Kidney epithelial cell (primary cell): ENCODE results near the gene CATSPERB. TPM values are rescaled to one million over a fixed set of nuclear protein-coding genes. Genes with fewer than 3 reads are reported as not detected.

Experiments
- DNase-seq: peaks from one replicate; pipeline ENCODE4 v3.0.0-alpha.2; 2010; ENCODE audit warnings: low read depth
- H3K27me3 ChIP-seq: 2 replicates; pipeline ENCODE4 v1.6.0; 2011; ENCODE audit warnings: low read length; ENCODE audit not compliant: control insufficient read depth, insufficient read depth
- H3K36me3 ChIP-seq: 2 replicates; pipeline ENCODE4 v1.5.1; 2011; ENCODE audit warnings: low read length; ENCODE audit not compliant: control insufficient read depth, insufficient read depth
- H3K4me3 ChIP-seq: 2 replicates; pipeline ENCODE4 v1.5.1; 2011; ENCODE audit warnings: low read depth, mild to moderate bottlenecking, control low read depth, low read length
- CTCF ChIP-seq: IDR thresholded peaks from 2 replicates; pipeline ENCODE4 v1.5.1; 2011; ENCODE audit warnings: mild to moderate bottlenecking, moderate library complexity, low read length, control low read depth, inconsistent platforms; ENCODE audit not compliant: insufficient read depth, poor library complexity, severe bottlenecking
- total RNA-seq: library from RNA; depleted of rRNA; stranded (reverse); fragments of >200 nt; gene quantifications from 2 replicates; pipeline ENCODE4 v1.2.3, GENCODE V29; 2015

CATSPERB gene
- total RNA-seq, 1 donor from 2014 or later = 0.08 TPM

GRCh38 chr14:91755570-91756295 lies 23.8 kb upstream of the CATSPERB start:
- Histone ChIP-seq H3K27me3 (no peaks in the 10 kb centered on the region), H3K4me3 (no peak overlapping the region), H3K36me3 (no peaks in the 10 kb centered on the region)
- TF ChIP-seq CTCF = no peak
- DNase-seq = peak; percentile 52

GRCh38 chr14:91754819-91755218 lies 22.9 kb upstream of the CATSPERB start:
- DNase-seq = no peak
- no peak overlapping the region for H3K4me3 ChIP-seq
- no peaks in the 10 kb centered on the region for H3K27me3 ChIP-seq
- no peaks in the 10 kb centered on the region for H3K36me3 ChIP-seq
- TF ChIP-seq CTCF = no peak

DNA sequence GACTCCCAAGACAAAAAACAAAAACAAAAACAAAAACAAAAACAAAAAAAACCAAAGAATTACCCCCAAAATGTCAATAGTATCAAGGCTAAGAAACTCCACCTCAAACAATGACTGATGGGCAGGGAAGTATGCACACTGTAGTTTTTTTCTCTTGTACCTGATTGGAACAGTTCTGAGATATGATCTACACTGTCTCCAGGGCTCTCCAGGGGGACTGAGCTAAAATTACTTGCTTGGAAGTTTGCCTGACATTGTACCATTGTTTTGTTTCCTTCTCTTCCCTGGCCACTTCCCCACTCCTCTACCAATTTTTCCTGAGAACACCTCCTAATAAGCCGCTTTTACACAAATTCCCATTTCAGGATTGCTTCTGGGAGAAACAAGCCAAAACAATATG lies 22.3 kb upstream of the CATSPERB start:
- no peak for TF ChIP-seq CTCF
- DNase-seq = no peak
- H3K27me3 ChIP-seq = no peaks in the 10 kb centered on the region
- H3K4me3 ChIP-seq = no peak overlapping the region
- no peaks in the 10 kb centered on the region for H3K36me3 ChIP-seq

DNA sequence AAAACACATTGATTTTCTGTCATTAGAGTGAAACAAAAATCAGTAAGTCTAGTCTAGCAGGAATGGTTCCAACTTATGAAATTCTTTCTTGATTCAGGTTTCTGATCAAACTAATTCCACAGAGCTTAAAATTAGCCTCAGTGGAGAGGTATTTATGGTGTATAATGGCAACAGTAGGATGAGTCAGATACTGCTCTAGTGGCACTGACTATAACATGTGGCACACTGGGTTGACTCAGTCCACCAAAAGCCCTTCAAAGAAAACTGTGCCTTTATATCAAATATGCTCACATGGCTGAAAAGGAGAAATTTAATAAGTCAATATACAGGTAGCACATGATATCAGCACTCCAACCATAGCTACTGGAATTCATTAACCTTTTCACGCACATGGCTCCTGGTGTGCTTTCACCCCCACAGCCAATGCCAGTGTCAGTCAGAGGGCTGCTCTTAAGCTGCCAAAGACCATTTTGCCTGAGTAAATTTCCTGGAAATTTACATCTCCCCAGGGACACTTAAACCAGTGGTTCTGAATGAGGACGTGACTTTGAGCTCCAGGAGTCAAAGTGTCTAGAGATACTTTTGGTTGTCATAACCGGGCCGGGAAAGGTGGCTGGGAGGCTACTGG lies 21.7 kb upstream of the CATSPERB start:
- Histone ChIP-seq H3K4me3 (no peak overlapping the region), H3K36me3 (no peaks in the 10 kb centered on the region), H3K27me3 (no peaks in the 10 kb centered on the region)
- no peak for DNase-seq
- no peak for TF ChIP-seq CTCF

DNA sequence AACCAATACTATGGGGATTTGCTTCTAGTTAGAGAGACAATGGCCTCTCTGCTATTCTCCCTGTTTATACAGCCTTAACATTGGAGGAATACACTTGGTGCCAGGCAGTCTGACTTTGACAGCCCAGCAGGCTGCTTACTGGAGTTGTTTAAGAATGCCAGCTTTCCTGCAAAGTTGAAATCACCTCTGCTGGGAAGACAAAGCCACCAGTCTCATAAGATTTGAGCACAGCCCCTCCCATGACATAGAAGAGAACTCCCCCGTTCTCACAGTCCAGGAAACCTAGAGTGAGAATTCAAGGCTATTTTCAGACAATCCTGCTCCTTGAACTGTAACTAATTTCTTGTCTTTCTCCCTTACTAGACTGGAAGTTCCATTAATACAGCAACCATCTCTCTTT lies 21.1 kb upstream of the CATSPERB start:
- Histone ChIP-seq H3K36me3 (no peaks in the 10 kb centered on the region), H3K4me3 (no peak overlapping the region), H3K27me3 (no peaks in the 10 kb centered on the region)
- no peak for DNase-seq
- no peak for TF ChIP-seq CTCF

DNA sequence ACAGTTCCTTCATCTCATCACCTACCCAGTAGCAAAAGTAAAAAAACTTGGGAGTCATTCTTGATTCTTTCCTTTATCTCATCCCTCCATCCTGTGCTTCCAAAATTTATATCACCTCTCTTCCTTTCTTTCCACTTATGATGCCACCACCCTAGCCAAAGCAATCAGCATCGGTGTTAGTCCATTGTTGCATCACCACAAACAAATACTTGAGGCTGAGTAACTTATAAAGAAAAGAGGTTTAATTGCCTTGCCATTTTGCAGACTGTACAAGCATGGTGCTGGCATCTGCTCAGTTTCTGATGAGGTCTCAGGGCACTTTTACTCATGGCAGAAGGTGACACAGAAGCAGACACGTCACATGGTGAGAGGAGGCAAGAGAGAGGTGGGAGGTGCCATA lies 19.8 kb upstream of the CATSPERB start:
- H3K36me3 ChIP-seq = no peaks in the 10 kb centered on the region
- no peak for TF ChIP-seq CTCF
- DNase-seq = no peak
- H3K4me3 ChIP-seq = no peak overlapping the region
- no peaks in the 10 kb centered on the region for H3K27me3 ChIP-seq
